ENCODE results near the gene STRADA. TPM values are rescaled to one million over a fixed set of nuclear protein-coding genes. Genes with fewer than 3 reads are reported as not detected.

STRADA gene
- total and polyA plus RNA-seq, 10 of the 15 experiments (the other 5 are each of a cell fraction or from before 2014, with no cell fraction given) = 13.3 to 54.1 (median 44.0) TPM

- TF ChIP-seq FOXM1 (IDR thresholded peaks at IDR 0.05; ENCODE audit: low read depth, low read length) (no peak), HDAC6 (IDR thresholded peaks at IDR 0.05; ENCODE audit: unreplicated experiment) (no peak), MTA2 (IDR thresholded peaks at IDR 0.05; ENCODE audit: low read depth) (no peak), SIX5 (IDR thresholded peaks at IDR 0.05; ENCODE audit: low read depth, low read length, severe bottlenecking) (no peak), SMAD1 (IDR thresholded peaks at IDR 0.05; ENCODE audit: low read depth, partially characterized antibody) (no peak), SIN3A (IDR thresholded peaks at IDR 0.05; ENCODE audit: low read depth, low read length) (no peak; the same call in 1 of the 2 replicates), MTA3 (IDR thresholded peaks at IDR 0.05; ENCODE audit: borderline replicate concordance, low read length) (no peak)
These were observed at the start of gene STRADA (continued) for GRCh38 chr17:63741408-63742173.

GRCh38 chr17:63790057-63790456, 48.5 kb upstream of the STRADA start:
- no peak overlapping the region for H3K9ac ChIP-seq (ENCODE audit: control insufficient read depth, insufficient read depth, low read length)
- ATAC-seq (no peak), FAIRE-seq (no peak), DNase-seq (ENCODE audit: low read depth, low spot score) (no peak)
- H3K4me1 ChIP-seq (ENCODE audit: control insufficient read depth, insufficient read depth, low read length) = no peaks in the 10 kb centered on the region
- ChIA-PET CTCF (no interaction called here), POLR2A (interaction anchor here (1.1 kb wide), 1 partner anchor 17 kb away, joined by 3 read pairs; the partner anchor contains the start of gene CCDC47), SMC1A (ENCODE audit: uncharacterized antibody, unreplicated experiment) (interaction anchor here (2.3 kb wide), 1 partner anchor 14 kb away, joined by 6 read pairs; no protein-coding TSS in a partner anchor), RAD21 (ENCODE audit: unreplicated experiment) (interaction anchor here (1.4 kb wide), 1 partner anchor 45 kb away, joined by 3 read pairs; no protein-coding TSS in a partner anchor)
- 95% methylated on average over 6 of the region's 6 CpGs for WGBS (ENCODE audit: insufficient coverage, insufficient replicate concordance, low lambda C conversion rate, missing lambda C conversion rate)
- no peak overlapping the region for H3K4me3 ChIP-seq
- no peak overlapping the region for H3K4me2 ChIP-seq (ENCODE audit: control insufficient read depth, insufficient read depth)
- intact Hi-C loops (cut with micrococcal nuclease; ENCODE audit: unreplicated experiment) (no loop called here), in situ Hi-C loops (cut with MboI) (no loop called here)
- no peaks in the 10 kb centered on the region for H3K9me3 ChIP-seq (replicated peaks; ENCODE audit: control insufficient read depth, insufficient read depth, low read length)
- H4K20me1 ChIP-seq (ENCODE audit: control insufficient read depth, insufficient read depth) = no peaks in the 10 kb centered on the region
- H2AFZ ChIP-seq (ENCODE audit: control insufficient read depth, low read depth, low read length) = no peak overlapping the region
- peaks cover 14% of the 10 kb centered on the region for H3K79me2 ChIP-seq (ENCODE audit: control insufficient read depth, insufficient read depth, low read length)
- H3K27me3 ChIP-seq (replicated peaks in 1 of 2; ENCODE audit: control insufficient read depth in 2 of 2, insufficient read depth in 2 of 2, low read length in 1 of 2) = no peaks in the 10 kb centered on the region
- H3K36me3 ChIP-seq (ENCODE audit: control insufficient read depth in 2 of 2, insufficient read depth in 2 of 2, low read length in 1 of 2) = peaks cover 9 to 24% of the 10 kb centered on the region in 2 experiments
- no TSS peak for BruUV-seq (replicated peaks)
- H3K27ac ChIP-seq (ENCODE audit: control insufficient read depth, insufficient read depth) = no peak overlapping the region
- TF ChIP-seq NFIC (IDR thresholded peaks at IDR 0.05; ENCODE audit: low read depth, low read length) = no peak
- TF ChIP-seq CBFB (IDR thresholded peaks at IDR 0.05; ENCODE audit: low read depth) = no peak
- no peak for TF ChIP-seq TCF7 (IDR thresholded peaks at IDR 0.05; ENCODE audit: borderline replicate concordance)
- TF ChIP-seq IKZF1 (conservative IDR thresholded peaks at IDR 0.05) = no peak
- TF ChIP-seq TBL1XR1 (IDR thresholded peaks at IDR 0.05; ENCODE audit: low read depth, low read length) = no peak
- no peak for TF ChIP-seq CHD2 (IDR thresholded peaks at IDR 0.05; ENCODE audit: borderline replicate concordance, low read depth, low read length)
- TF ChIP-seq POLR2AphosphoS2 (IDR thresholded peaks at IDR 0.05; ENCODE audit: low read depth, low read length) = no peak
